HFFc6 (cell line): ENCODE data around the gene HIPK2. TPM values are rescaled to one million over a fixed set of nuclear protein-coding genes. Genes with fewer than 3 reads are reported as not detected.

Experiments used
- DNase-seq: peaks from one replicate; pipeline ENCODE4 v3.0.0-alpha.2; 2018
- H3K27ac Mint-ChIP-seq: 2 replicates; pipeline ENCODE4 v1.8.0; 2020; ENCODE audit warnings: mild to moderate bottlenecking, mixed read lengths
- H3K27me3 Mint-ChIP-seq: 2 replicates; pipeline ENCODE4 v1.8.0; 2021; ENCODE audit warnings: mild to moderate bottlenecking, moderate library complexity, mixed read lengths; ENCODE audit not compliant: insufficient read depth
- H3K36me3 Mint-ChIP-seq: 2 replicates; pipeline ENCODE4 v1.8.0; 2021; ENCODE audit warnings: low read depth, mixed read lengths
- H3K4me1 Mint-ChIP-seq: 2 replicates; pipeline ENCODE4 v1.8.0; 2020; ENCODE audit warnings: low read depth, mixed read lengths
- H3K4me3 Mint-ChIP-seq: 2 replicates; pipeline ENCODE4 v1.8.0; 2020; ENCODE audit warnings: mild to moderate bottlenecking, moderate library complexity, mixed read lengths
- H3K9me3 Mint-ChIP-seq: 2 replicates; pipeline ENCODE4 v1.8.0; 2020; ENCODE audit warnings: mild to moderate bottlenecking, mixed read lengths
- total RNA-seq, 6 experiments: library from RNA; stranded (reverse); fragmentation: NEBNext Ultra II Directional; extraction: Animal tissue kit (Norgen Biotek cat#: 25700); gene quantifications; 2 replicates in 1 of 6; 3 replicates in 5 of 6; pipeline ENCODE4 v1.2.3, GENCODE V29; 2021
- TF ChIP-seq, protein P1 (sequence below): fragments of 200-600 bp; sonication (generic); IDR thresholded peaks from 2 replicates; pipeline ENCODE4 v1.5.0; 2021; ENCODE audit warnings: antibody characterized with exemption, mild to moderate bottlenecking

Gene HIPK2
- total RNA-seq, 6 experiments from 2014 or later = 14.6 to 33.4 (median 31.4) TPM

DNA sequence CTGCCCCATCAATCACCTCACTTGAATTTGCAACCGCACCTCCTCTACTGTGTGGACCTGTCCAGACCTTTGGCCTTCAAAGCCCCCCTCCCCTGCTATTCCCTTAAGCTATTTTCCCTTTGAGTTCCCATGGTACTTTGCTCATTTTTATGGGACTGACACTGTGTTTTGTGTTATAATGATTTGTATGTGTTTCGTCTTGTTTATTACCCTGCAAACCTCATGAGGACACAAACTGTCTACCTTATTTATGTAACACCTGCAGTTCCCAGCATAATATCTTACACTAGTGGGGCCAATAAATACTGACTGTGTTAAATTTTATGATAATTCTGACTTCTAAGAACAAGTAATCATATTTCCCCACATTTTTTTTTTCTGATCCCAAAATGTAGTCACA, 183.7 kb downstream of the HIPK2 start:
- Mint-ChIP-seq H3K4me1 (no peaks in the 10 kb centered on the region), H3K4me3 (no peak overlapping the region), H3K9me3 (no peaks in the 10 kb centered on the region), H3K27me3 (peaks cover 2% of the 10 kb centered on the region), H3K36me3 (peaks cover 27% of the 10 kb centered on the region), H3K27ac (no peak overlapping the region)
- TF ChIP-seq, protein P1, sequence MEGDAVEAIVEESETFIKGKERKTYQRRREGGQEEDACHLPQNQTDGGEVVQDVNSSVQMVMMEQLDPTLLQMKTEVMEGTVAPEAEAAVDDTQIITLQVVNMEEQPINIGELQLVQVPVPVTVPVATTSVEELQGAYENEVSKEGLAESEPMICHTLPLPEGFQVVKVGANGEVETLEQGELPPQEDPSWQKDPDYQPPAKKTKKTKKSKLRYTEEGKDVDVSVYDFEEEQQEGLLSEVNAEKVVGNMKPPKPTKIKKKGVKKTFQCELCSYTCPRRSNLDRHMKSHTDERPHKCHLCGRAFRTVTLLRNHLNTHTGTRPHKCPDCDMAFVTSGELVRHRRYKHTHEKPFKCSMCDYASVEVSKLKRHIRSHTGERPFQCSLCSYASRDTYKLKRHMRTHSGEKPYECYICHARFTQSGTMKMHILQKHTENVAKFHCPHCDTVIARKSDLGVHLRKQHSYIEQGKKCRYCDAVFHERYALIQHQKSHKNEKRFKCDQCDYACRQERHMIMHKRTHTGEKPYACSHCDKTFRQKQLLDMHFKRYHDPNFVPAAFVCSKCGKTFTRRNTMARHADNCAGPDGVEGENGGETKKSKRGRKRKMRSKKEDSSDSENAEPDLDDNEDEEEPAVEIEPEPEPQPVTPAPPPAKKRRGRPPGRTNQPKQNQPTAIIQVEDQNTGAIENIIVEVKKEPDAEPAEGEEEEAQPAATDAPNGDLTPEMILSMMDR = no peak
- no peak for DNase-seq

DNA sequence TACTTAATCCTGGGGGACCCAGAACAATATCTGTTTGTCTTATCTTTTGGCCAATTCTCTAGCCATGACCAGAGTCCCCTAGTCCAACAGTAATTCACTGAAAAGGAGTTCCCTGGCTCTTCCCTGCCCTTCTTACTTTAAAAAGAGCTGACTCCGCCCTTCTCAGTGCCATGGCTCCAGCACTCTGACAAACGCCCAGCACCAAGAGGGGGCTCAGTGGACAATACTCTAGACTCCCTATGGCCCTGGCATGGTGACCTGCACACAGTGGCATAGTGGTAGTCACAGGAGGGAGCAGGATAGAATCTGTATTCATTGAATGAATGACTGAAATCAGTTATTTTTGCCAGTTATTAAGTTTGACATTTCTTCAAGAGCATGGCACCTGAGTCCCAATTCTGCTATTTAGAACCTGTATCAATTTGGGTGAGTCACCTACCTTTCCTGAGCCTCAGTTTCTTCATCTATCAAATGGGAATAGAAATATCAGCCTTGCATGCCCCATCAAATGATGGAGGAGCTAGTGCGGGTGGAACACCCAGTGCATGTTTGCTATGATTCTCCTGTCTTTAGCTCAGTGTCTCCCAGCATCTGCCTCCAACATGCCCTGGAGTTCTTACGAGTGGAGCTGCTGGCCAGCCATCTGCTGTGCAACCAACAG, 184.9 kb downstream of the HIPK2 start:
- DNase-seq = no peak
- Mint-ChIP-seq H3K27ac (no peak overlapping the region), H3K36me3 (peaks cover 27% of the 10 kb centered on the region), H3K4me1 (no peaks in the 10 kb centered on the region), H3K27me3 (peaks cover 2% of the 10 kb centered on the region), H3K4me3 (no peak overlapping the region), H3K9me3 (no peaks in the 10 kb centered on the region)
- TF ChIP-seq, protein P1 = no peak

DNA sequence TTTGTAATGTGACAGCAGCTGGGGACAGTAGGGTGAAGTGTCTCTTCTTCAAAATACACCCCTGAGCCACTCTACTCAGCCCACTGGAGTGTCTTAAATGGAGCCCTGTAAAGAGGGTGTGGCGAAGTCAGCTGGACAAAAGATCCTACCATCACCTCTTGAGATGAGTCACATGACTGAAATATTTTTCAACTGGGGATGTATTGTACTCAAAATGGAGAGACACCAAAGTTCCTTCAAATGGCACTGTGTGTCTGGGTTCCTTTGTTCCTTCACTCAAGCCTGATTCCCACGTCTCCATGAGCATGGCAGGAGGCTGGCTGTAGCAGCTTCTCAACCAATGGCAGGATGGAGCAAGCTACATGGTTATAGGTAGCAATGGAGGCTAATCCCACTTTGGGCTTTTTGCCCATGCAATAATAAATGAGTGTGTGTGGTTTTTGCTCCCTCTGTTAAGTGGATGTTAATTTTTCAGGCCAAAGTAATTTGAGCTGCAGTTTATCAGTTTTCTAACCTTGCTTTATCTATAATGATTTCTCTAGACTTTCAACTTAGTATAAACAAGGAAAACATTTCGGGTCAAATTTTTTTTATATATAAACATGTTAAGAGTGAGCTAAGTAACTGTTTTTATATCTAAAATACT, 186.1 kb downstream of the HIPK2 start:
- TF ChIP-seq, protein P1 = no peak
- no peaks in the 10 kb centered on the region for H3K9me3 Mint-ChIP-seq
- no peak for DNase-seq

DNA sequence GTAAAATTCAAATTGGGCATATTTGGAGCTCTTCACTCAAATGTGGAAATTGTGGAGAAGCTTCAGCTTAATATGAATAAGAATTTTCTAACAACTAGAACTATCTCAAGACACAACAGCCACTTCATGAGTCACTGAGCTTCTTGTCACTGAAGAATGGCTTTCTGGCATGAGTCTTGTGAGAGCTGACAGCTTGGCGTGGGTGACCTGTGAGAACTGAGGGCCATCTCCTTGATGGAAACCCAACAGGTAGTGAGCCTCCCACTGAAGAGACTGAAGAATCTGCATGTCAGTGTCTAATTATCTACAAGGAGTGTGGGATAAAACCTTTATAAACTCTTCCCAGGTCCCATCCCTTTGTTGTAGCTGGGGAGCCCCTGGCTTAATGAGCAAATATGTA, 188.3 kb downstream of the HIPK2 start:
- TF ChIP-seq, protein P1 = no peak
- Mint-ChIP-seq H3K4me1 (no peaks in the 10 kb centered on the region), H3K4me3 (no peak overlapping the region), H3K9me3 (no peaks in the 10 kb centered on the region), H3K27me3 (no peaks in the 10 kb centered on the region; the same call in 1 of the 2 replicates), H3K27ac (no peak overlapping the region), H3K36me3 (peaks cover 13% of the 10 kb centered on the region; the same call in 1 of the 2 replicates)
- DNase-seq = no peak

More for the DNA sequence above, 186.1 kb downstream of the HIPK2 start:
- H3K27me3 Mint-ChIP-seq = peaks cover 2% of the 10 kb centered on the region
- no peak overlapping the region for H3K27ac Mint-ChIP-seq
- H3K36me3 Mint-ChIP-seq = peaks cover 27% of the 10 kb centered on the region
- no peak overlapping the region for H3K4me3 Mint-ChIP-seq
- H3K4me1 Mint-ChIP-seq = no peaks in the 10 kb centered on the region

DNA sequence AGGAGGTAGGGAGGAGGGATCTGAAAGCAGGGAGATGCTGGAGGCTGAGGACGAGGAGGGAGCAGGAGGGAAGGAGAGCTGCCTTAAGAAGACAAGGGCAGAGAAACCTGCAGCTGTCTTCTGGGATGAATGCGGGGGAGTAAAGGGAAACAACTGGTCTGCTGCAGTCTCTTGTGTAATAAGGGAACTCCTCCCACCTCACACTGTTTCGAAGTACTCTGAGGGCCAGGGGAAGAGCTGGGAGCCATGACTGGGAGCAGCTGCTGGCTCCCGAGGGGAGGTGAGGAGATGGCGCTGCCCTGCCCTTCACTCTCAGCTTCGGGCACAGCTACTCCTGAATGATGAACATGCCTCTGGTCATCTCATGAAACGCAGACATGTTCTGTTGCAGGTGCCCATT, 189.2 kb downstream of the HIPK2 start:
- Mint-ChIP-seq H3K9me3 (no peaks in the 10 kb centered on the region), H3K27me3 (no peaks in the 10 kb centered on the region), H3K36me3 (peaks cover 9% of the 10 kb centered on the region; the same call in 1 of the 2 replicates), H3K4me1 (no peaks in the 10 kb centered on the region), H3K27ac (no peak overlapping the region), H3K4me3 (no peak overlapping the region)
- TF ChIP-seq, protein P1 = no peak
- no peak for DNase-seq
